HG03095 (cell line): ENCODE results near the gene GALNT1.

Source experiments
- ATAC-seq: cut with Tn5 transposase; IDR thresholded peaks from one replicate; pipeline ENCODE4 v1.9.1; 2021; ENCODE audit warnings: moderate library complexity; ENCODE audit not compliant: unreplicated experiment

The GALNT1 gene

DNA sequence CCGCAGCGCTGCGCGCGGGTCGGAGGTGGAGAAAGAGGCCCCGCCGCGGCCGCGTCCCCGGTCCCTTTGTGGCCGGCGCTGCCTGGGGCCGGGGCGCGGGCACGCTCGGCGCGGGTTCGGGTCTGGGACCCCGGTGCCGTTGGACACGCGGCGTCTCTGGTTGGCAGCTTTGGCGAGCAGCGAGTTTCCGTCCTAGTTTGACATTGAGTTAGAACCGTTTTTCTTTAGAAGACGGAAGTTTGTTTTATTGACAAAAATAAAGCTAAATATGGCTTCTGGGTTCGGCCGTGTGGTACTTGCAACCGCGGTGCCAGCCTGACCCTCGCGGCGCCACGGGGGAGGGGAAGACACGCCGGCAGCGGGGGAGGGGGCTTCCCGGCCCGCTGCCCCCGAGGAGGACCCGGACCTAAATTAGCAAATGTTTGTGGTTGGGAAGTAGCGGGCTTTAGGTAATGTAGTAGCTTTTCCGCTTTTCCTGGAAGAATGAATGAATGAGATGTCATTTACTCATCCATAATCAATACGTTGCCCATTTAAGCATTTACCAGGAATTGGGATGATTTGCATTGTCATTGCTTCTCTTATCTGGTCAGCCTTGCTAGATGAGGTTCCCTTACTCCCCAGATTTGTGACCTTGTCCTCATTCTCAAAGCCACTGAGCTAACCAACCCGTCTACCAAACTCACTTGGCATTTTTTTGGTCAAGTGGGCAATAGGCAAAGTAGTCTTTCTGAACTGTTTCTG is 530 bp downstream of the GALNT1 start:
- ATAC-seq = no peak

DNA sequence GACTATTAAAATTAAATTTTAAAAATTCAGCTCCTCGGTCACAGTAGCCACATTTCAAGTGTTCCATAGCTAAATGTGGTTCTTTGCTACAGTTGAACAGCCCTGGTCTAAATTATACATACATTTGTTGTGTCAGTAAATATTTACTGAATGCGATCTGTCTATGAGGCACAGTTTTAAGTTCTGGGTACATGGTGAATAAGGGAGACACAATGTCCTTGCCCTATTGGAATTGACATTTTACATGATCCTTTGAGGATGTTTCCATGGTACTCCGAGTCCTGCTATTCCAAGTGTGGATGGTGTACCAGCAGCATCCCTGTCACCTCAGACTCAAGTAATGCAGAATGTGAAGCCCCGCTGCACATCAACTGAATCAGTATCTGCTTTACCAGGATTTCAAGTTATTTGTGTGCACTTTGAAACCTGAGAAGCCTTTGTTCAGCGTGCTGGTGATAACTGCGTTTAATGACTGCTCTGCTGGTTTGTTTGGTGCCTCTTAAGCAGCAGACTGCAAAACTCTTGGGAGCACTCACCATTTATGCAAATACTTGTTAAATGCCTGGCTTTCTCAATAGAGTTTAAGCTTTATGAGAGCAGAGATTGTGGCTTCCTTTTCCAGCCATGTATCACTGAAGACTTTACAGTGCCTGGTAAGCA is 1.5 kb downstream of the GALNT1 start:
- ATAC-seq = no peak

DNA sequence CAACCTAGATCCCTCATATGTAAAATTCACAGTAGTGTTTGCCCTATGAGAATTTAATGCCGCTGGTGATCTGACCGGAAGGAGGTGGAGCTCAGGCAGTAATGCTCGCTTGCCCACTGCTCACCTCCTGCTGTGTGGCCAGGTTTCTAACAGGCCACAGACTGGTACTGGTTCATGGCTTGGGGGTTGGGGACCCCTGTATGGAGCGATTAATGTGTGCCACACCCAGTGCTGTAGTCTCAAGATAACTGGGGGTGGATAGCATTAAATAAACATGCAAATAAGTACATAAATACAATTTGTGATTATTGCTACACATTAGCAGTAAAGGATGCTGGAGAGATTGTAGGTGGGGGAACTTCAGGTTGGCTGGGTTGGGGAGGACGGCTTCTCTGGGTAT is 3.2 kb downstream of the GALNT1 start:
- ATAC-seq = no peak

DNA sequence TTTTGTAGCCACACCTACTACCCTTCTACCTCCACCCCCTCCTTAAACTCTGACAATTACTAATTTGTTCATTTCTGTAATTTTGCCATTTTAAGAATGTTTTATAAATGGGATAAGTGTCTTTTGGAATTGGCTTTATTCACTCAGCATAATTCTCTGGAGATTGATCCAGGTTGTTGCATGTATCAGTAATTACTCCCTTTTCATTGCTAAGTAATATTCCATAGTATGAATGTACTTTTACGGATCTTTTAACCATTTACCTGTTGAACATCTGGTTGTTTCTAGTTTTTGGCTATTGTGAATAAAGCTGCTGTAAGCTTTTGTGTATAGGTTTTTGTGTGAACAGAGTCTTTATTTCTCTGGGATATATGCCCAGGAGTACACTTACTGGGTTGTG is 4.1 kb downstream of the GALNT1 start:
- ATAC-seq = no peak

DNA sequence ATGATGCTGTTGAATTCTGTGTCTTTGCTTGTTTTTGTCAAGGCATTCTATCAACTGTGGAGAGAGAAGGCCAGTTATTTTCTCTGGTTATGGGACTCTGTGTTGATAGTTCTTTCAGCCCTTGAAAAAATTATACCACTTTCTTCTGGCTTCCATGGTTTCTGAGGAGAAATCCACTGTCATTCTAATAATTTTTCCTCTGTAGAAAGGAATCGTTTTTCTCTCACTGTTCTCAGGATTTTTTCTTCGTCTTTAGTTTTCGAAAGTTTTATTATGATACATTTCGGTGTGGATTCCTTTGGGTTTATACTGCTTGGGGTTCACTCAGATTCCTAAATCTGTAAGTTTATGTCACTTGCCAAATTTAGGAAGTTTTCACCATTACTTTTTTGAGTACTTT is 6.6 kb downstream of the GALNT1 start:
- no peak for ATAC-seq

DNA sequence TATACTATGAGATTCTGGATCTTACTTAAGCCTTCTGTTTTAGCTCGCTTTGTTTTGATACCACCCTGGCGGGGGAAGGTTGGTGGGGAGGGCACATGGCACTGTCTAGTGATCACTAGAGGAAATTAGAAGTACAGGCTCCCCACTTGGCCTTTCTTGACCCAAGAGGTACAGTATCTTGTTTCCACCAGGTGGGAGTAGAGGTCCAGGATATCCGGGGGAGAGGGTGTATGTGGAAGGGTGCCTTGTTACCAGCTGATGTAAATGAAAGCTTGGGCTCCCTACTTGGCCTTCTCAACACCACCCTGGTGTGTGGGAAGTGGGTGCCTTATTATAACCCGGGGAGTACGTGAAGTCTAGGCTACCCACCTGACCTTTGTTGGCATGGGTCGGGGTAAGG is 7.5 kb downstream of the GALNT1 start:
- no peak for ATAC-seq

DNA sequence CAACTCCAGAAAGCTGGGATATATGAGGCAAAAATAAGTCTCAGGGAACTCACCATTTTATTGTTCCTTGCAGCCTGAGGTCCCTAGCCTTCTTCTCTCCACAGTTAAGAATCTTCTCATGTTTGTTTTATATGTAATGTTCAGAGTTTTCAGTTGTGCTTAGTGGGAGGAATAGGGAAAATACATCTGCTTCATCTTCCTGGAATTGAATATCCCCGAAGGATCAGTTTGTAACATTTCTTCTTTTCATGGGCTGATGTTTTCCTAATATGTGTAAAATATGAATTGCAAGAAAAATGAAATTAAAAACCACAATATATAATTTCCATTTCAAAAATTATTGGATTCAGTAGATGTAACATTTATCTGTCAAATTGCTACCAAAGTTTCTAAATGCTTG is 8.0 kb downstream of the GALNT1 start:
- ATAC-seq = no peak

DNA sequence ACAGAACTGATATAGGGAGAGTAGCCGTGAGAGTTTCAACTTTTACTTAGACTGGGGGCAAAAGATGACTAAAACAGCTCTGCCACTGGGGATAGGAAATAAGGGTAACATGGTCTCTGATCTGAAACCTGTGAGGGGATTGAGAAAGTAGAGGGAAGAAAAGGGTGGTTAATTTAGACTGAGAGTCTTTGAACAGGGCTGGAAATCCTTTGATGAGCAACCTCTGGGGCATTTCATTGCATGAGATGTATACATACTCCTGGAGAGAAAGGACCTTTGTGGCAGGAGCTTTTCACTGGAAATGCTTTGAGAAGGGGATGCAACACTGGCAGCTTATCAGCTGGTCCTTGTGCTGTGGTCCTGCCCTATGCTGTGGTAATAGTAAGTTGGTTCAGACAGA is 9.4 kb downstream of the GALNT1 start:
- no peak for ATAC-seq

DNA sequence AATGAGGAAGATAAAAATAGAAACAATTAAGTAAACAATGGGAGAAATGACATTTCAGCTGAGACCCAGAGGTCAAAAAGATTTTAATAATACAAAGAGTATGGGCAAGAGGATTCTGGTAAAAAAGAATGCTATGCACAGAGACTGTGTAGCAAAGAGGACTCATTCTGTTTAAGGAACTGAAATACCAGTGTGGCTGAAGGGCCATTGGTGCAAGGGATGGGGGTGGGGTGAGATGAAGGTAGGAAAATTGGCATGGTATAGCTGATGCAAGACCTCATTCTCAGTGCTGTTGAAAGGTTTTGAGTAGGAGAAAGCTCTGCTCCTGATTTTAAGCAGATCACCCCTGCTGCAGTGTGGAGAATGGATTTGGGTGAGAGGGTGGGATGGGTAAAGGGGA is 10.8 kb downstream of the GALNT1 start:
- peak; percentile 97 for ATAC-seq

DNA sequence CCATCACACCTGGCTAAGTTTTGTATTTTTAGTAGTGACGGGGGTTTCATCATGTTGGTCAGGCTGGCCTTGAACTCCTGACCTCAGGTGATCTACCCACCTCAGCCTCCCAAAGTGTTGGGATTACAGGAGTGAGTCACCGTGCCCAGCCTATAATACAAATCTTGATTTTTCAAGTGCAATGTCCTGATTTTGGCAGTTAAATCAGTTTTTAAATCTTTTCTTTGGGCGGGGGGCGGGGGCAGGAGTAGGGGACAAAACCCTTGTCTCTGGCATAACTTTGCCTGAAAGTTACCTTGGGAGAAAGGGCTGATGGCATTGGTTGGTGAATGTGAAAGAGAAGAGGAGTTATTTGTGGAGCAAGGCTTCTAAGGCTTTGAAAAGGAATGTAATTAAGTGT is 12.3 kb downstream of the GALNT1 start:
- ATAC-seq = no peak

DNA sequence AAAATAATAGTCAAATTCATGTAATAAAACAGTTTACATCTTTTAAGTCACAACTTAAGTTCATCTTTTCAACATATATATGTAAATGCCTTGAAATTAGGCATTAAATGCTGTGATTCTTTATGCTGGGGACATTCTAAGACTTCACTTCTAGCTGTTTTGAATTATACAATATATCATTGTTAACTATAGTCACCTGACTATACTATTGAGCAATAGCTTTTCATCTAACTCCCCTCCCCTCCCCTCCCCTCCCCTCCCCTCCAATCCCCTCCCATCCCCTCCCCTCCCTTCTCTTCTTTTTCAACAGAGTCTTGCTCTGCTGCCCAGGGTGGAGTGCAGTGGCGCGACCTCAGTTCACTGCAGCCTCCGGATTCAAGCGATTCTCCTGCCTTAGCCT is 16.2 kb downstream of the GALNT1 start:
- no peak for ATAC-seq

DNA sequence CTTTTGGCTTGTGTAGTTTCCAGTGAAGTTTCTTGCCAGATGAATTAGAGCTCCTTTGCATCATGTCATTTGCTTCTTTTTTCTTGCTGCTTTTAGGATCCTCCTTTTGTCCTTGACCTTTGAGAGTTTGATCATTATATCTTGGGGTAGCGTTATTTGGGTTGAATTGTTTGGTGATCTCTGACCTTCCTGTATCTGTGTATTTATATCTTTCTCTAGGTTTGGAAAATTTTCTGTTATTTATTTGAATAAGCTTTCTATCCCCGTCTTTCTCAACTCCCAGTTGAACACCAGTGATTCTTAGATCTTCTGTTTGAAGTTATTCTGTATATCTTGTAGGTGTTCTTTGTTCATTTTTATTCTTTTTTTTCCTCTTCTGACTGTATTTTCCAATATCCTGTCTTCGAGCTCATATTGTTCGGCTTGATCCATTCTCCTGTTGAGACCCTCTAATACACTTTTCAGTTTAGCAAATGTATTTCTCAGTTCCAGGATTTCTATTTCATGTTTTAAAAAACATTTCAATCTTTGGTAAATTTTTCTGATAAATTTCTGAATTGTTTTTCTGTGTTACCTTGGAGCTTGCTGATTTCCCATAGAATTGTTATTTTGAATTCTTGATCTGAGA is 20.8 kb downstream of the GALNT1 start:
- no peak for ATAC-seq

DNA sequence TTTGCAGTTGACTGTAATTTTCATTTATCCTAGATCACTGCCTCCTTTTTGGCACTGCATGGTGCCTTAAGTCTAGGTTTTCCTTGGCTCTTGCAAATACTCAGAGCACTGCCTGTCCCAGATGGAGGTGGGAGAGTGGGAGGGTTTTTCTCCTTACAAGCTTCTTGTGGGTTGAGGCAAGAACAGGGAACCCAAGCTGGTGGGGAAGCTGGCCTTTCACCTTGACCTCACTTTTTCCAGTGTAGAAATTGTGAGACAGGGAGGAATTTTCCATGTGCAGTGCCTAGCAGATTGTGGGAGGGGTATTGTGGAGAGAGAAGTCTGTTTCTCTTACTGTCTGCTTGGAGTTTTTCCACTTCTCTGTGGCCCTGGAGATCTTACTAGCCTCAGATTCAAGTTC is 21.5 kb downstream of the GALNT1 start:
- ATAC-seq = no peak

DNA sequence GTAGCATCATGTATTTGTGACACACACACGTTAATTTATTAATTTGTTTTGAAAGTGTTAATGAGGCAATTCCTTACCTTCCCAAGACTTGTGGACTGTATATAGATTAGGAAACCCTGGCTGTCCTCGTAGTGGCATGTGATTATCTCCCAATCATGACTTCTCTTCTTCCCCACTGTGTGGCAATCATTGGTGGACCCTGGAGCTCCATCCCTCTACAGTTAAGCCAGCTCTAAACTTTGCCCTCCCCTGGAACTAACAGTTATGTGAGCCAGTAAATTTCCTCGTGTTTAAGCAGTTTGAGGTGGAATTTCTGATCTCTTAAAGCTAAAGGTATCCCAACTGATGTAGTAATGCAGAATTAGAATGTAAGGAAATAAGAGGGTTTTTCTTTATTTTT is 22.0 kb downstream of the GALNT1 start:
- ATAC-seq = no peak

DNA sequence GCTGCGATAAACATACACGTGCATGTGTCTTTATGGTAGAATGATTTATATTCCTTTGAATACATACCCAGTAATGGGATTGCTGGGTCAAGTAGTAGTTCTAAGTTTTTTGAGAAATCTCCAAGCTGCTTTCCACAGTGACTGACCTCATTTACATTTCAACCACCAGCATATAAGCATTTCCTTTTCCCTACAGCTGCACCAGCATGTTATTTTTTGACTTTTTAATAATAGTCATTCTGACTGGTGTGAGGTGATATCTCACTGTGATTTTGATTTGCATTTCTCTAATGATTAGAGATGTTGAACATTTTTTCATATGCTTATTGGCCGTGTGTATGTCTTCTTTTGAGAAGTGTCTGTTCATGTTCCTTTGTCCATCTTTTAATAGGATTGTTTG is 22.8 kb downstream of the GALNT1 start:
- no peak for ATAC-seq

DNA sequence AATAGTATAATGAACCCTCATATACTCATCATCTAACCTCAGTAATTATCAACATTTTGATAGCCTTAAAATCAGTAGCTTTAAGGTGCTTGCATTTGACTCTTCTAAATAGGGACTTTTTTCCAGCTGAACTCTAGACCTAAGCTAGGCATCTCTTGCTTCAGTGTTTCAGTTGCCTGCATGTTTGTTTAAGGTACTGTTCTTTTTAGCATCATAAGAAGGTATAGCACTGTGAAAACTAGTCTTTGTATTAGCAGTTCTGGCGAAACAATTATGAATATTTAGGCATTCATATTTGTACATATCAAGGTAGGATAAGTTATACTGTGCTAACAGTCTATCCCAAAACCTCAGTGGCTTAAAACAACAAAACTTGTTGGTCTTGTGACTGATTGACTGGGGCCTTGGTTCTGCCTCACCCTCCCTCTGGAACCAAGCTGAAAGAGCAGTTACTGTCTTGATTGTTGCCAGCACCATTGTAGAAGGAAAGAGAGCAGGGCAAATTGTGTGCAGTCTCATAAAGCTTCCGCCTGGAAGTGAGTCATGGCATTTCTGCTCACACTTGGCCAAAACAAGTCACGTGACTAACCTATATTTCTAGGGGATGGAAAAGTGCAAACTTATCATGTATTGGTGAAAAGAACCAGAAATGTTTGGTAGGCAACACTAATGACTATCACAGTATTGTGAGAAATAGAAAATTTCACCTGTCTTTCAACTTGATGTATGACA is 24.3 kb downstream of the GALNT1 start:
- no peak for ATAC-seq

DNA sequence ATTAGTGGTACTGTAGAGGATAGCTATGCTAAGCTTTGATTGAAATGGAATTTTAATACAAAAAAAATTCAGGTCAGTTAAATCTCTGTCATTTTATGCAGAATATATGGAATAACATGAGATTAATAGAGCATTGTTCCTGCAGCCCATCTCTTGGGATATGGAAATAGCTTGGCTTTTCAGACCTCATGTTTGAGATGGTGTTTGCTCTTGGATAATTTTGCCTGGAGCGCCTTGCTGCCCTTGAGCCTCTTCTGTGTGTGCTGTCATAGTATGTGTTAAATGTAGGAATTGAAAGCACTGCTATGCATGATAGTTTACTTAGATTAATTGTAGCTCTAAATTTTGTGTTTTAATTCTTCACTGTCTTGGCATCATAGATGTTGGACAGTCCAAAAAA is 27.7 kb downstream of the GALNT1 start:
- no peak for ATAC-seq

DNA sequence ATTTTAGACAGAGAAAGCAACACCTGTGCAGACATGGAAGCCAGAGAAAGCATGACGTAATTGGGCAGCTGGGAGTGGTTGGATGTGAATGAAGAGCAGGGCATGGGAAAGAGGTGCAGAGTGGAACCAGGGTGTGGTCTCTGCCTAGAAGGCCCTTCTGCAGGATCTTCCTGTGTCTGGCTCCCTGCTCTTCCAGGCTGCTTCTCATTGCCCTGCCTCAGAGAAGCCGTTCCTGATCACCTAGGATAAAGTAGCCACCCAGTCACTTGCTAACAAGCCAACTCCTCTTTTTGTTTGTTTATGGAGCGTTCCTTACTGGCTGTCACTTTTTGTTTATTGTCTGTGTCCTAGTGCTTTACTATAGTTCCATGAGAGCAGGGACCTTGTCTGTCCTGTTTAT is 28.5 kb downstream of the GALNT1 start:
- ATAC-seq = no peak

DNA sequence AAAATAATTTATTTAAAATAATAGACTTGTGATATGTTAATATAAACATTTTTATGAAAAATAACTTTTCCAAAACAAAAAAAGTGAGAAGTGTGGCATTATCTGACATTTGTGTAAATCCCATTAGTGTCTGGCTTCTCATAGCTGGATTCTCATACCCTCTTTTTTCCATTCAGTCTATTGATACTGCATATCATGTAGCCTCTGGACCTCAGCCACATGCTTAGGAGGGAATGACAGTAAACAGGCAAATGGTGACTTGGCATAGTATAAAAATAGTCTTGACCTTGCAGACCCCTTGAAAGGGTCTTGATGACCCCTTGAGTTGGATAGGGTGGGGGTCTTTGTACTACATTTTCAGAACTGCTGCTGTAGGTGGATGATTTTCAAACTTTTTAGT is 29.2 kb downstream of the GALNT1 start:
- ATAC-seq = no peak

DNA sequence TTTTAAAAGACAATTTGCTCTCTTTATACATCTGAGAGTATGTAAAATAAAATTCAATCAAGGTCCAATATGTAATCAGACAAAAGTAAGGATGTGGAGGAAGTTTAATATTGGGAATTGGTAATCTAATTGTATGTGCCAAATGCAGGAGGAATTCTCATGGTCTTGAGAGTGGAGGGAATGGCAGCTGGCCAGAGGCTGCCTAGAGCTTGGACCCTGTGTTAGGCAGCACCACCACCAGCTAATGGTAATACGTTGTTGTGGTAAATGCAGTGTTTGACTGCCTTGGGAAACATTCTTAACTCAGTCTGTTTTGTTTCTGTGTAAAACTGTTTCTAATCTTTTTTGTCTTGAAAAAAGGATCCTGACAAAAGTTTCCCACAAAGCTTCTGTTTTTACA is 30.0 kb downstream of the GALNT1 start:
- ATAC-seq = no peak

DNA sequence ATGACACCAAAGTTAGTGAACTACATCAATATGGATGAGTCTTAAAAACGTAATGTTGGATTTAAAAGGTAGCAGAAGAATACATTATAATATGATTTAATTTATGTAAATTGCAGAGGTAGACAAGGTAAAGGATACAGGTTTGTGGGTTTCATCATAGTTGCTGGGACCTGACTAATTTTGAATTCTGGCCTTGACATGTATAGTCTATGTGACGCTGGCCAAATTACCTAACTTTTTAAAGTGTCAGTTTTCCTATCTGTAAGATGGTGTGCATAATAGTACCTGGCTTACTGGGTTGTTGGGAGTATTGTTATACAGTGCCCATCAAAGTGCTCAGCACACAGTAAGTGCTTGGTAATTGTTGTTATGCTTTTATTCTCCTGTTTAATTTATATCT is 34.5 kb downstream of the GALNT1 start:
- ATAC-seq = no peak
